ENCODE data around the gene NETO2. TPM values are rescaled to one million over a fixed set of nuclear protein-coding genes. Genes with fewer than 3 reads are reported as not detected.

The NETO2 gene
- total and polyA plus RNA-seq, 2 experiments from 2014 or later, result 4.0 to 14.6 TPM

- Histone ChIP-seq H3F3A (ENCODE audit: insufficient read depth) (no peaks in the 10 kb centered on the region), H3K4me1 (ENCODE audit: insufficient read depth) (peaks cover 7% of the 10 kb centered on the region), H2AFZ (no peak overlapping the region), H3K27me3 (replicated peaks; ENCODE audit: insufficient read depth) (no peaks in the 10 kb centered on the region), H3K9me2 (ENCODE audit: insufficient read depth) (no peaks in the 10 kb centered on the region), H3K4me3 (no peak overlapping the region), H3K36me3 (ENCODE audit: low read depth) (no peaks in the 10 kb centered on the region), H3K79me2 (ENCODE audit: insufficient read depth) (no peaks in the 10 kb centered on the region), H3K27ac (no peak overlapping the region), H3K9ac (no peak overlapping the region), H4K20me1 (ENCODE audit: insufficient read depth) (no peaks in the 10 kb centered on the region), H3K9me3 (ENCODE audit: low read depth) (no peaks in the 10 kb centered on the region), H3K4me2 (ENCODE audit: unreplicated experiment) (no peak overlapping the region)
- in situ Hi-C loops (cut with MboI), result loop anchor here (10.0 kb wide), 1 partner anchor 1032 kb away; no protein-coding TSS in a partner anchor
- TF ChIP-seq EZH2phosphoT487 (IDR thresholded peaks at IDR 0.05; ENCODE audit: insufficient read depth, low read depth), result no peak
- no peak for TF ChIP-seq EZH2 (IDR thresholded peaks at IDR 0.05; ENCODE audit: insufficient read depth, poor library complexity, severe bottlenecking)
- no peak for DNase-seq
Observed at GRCh38 chr16:47132308-47132707, 11.4 kb downstream of the NETO2 start.

GRCh38 chr16:47129755-47130435 lies 13.8 kb downstream of the NETO2 start:
- WGBS, 2 experiments (ENCODE audit: low coverage in 1 of 2, low lambda C conversion rate in 2 of 2, missing lambda C conversion rate in 2 of 2), result 69 to 73% methylated on average over 7 of the region's 7 CpGs
- no peak overlapping the region for H2AFZ ChIP-seq
- in situ Hi-C loops (cut with MboI), result loop anchor here (10.0 kb wide), 1 partner anchor 1035 kb away; no protein-coding TSS in a partner anchor

GRCh38 chr16:47127541-47127940 lies 16.2 kb downstream of the NETO2 start:
- Histone ChIP-seq H3K9me3 (ENCODE audit: low read depth) (no peaks in the 10 kb centered on the region), H3K4me1 (ENCODE audit: insufficient read depth) (no peaks in the 10 kb centered on the region), H3K79me2 (ENCODE audit: insufficient read depth) (no peaks in the 10 kb centered on the region), H4K20me1 (ENCODE audit: insufficient read depth) (no peaks in the 10 kb centered on the region), H3K4me3 (no peak overlapping the region), H3K27ac (no peak overlapping the region), H3K4me2 (ENCODE audit: unreplicated experiment) (no peak overlapping the region), H3K27me3 (replicated peaks; ENCODE audit: insufficient read depth) (no peaks in the 10 kb centered on the region), H3F3A (ENCODE audit: insufficient read depth) (no peaks in the 10 kb centered on the region), H2AFZ (no peak overlapping the region), H3K9me2 (ENCODE audit: insufficient read depth) (no peaks in the 10 kb centered on the region), H3K36me3 (ENCODE audit: low read depth) (no peaks in the 10 kb centered on the region), H3K9ac (no peak overlapping the region)
- no peak for DNase-seq
- TF ChIP-seq EZH2phosphoT487 (IDR thresholded peaks at IDR 0.05; ENCODE audit: insufficient read depth, low read depth), result no peak
- TF ChIP-seq EZH2 (IDR thresholded peaks at IDR 0.05; ENCODE audit: insufficient read depth, poor library complexity, severe bottlenecking), result no peak
- in situ Hi-C loops (cut with MboI), result no loop called here
- 66 to 67% methylated on average over 3 of the region's 3 CpGs for WGBS, 2 experiments (ENCODE audit: low coverage in 1 of 2, low lambda C conversion rate in 2 of 2, missing lambda C conversion rate in 2 of 2)

More at GRCh38 chr16:47129755-47130435, 13.8 kb downstream of the NETO2 start:
- no peak overlapping the region for H3K4me2 ChIP-seq (ENCODE audit: unreplicated experiment)
- H3K79me2 ChIP-seq (ENCODE audit: insufficient read depth), result no peaks in the 10 kb centered on the region
- no peaks in the 10 kb centered on the region for H3K9me2 ChIP-seq (ENCODE audit: insufficient read depth)
- H3K4me3 ChIP-seq, result no peak overlapping the region
- H3F3A ChIP-seq (ENCODE audit: insufficient read depth), result no peaks in the 10 kb centered on the region
- TF ChIP-seq EZH2 (IDR thresholded peaks at IDR 0.05; ENCODE audit: insufficient read depth, poor library complexity, severe bottlenecking) (no peak), EZH2phosphoT487 (IDR thresholded peaks at IDR 0.05; ENCODE audit: insufficient read depth, low read depth) (no peak)
- H3K36me3 ChIP-seq (ENCODE audit: low read depth), result no peaks in the 10 kb centered on the region
- no peak overlapping the region for H3K9ac ChIP-seq
- H4K20me1 ChIP-seq (ENCODE audit: insufficient read depth), result no peaks in the 10 kb centered on the region
- no peaks in the 10 kb centered on the region for H3K4me1 ChIP-seq (ENCODE audit: insufficient read depth)
- no peaks in the 10 kb centered on the region for H3K27me3 ChIP-seq (replicated peaks; ENCODE audit: insufficient read depth)
- no peak for DNase-seq
- H3K27ac ChIP-seq, result no peak overlapping the region
- no peaks in the 10 kb centered on the region for H3K9me3 ChIP-seq (ENCODE audit: low read depth)

DNA sequence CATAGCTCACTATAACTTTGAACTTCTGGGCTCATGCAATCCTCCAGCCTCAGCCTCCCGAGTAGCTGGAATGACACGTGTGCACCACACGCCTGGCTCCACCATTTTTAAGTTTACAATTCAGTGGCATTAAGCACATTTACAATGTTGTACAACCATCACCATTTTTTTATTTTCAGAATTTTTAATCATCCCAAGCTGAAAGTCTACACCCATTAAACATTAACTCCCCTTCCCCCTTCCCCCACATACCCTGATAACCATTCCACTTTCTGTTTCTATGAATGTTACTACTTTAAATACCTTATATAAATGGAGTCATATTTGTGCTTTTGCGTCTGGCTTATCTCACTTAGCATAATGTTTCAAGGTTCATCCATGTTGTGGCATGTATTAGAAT lies 18.0 kb downstream of the NETO2 start:
- H2AFZ ChIP-seq, result no peak overlapping the region
- no peak for DNase-seq
- TF ChIP-seq EZH2 (IDR thresholded peaks at IDR 0.05; ENCODE audit: insufficient read depth, poor library complexity, severe bottlenecking), result no peak
- H3K4me2 ChIP-seq (ENCODE audit: unreplicated experiment), result no peak overlapping the region
- H4K20me1 ChIP-seq (ENCODE audit: insufficient read depth), result no peaks in the 10 kb centered on the region
- H3K9me2 ChIP-seq (ENCODE audit: insufficient read depth), result no peaks in the 10 kb centered on the region
- no peak overlapping the region for H3K4me3 ChIP-seq
- in situ Hi-C loops (cut with MboI), result no loop called here
- no peaks in the 10 kb centered on the region for H3K27me3 ChIP-seq (replicated peaks; ENCODE audit: insufficient read depth)
- 85 to 88% methylated on average over 4 of the region's 4 CpGs for WGBS, 2 experiments (ENCODE audit: low coverage in 1 of 2, low lambda C conversion rate in 2 of 2, missing lambda C conversion rate in 2 of 2)
- H3F3A ChIP-seq (ENCODE audit: insufficient read depth), result no peaks in the 10 kb centered on the region
- no peaks in the 10 kb centered on the region for H3K9me3 ChIP-seq (ENCODE audit: low read depth)
- no peaks in the 10 kb centered on the region for H3K36me3 ChIP-seq (ENCODE audit: low read depth)
- no peaks in the 10 kb centered on the region for H3K4me1 ChIP-seq (ENCODE audit: insufficient read depth)
- no peak overlapping the region for H3K27ac ChIP-seq
- no peaks in the 10 kb centered on the region for H3K79me2 ChIP-seq (ENCODE audit: insufficient read depth)
- H3K9ac ChIP-seq, result no peak overlapping the region

Data from GM23248 (cell line).